Aorta (tissue), 5 donors: ENCODE results near the gene CDADC1. TPM values are rescaled to one million over a fixed set of nuclear protein-coding genes. Genes with fewer than 3 reads are reported as not detected.

ENCODE experiments used
- ATAC-seq: fragments of 200-7000 bp; cut with Tn5 transposase; one replicate; pipeline ENCODE4 v1.9.1; 2022; ENCODE audit warnings: moderate library complexity; ENCODE audit not compliant: low FRiP score
- DNase-seq, 2 donors: peaks; one replicate each; pipeline ENCODE4 v3.0.0-alpha.2; 2020
- H3K27ac ChIP-seq, 2 donors: one replicate each; pipeline ENCODE4 v1.5.1; 2013; ENCODE audit warnings: low read length in 2 of 2, mild to moderate bottlenecking in 2 of 2, moderate library complexity in 2 of 2, control low read depth in 1 of 2, inconsistent platforms in 1 of 2, low read depth in 1 of 2
- H3K27me3 ChIP-seq, 2 donors: one replicate each; pipeline ENCODE4 v1.6.1; 2013; ENCODE audit warnings: control low read depth in 1 of 2, low read length in 1 of 2, mild to moderate bottlenecking in 1 of 2, moderate library complexity in 1 of 2; ENCODE audit not compliant: insufficient read depth in 2 of 2, control insufficient read depth in 1 of 2
- H3K36me3 ChIP-seq, 2 donors: one replicate each; pipeline ENCODE4 v1.6.1; 2013; ENCODE audit warnings: control low read depth in 1 of 2, low read length in 1 of 2, mild to moderate bottlenecking in 1 of 2; ENCODE audit not compliant: insufficient read depth in 2 of 2, control insufficient read depth in 1 of 2
- H3K4me1 ChIP-seq, 2 donors: one replicate each; pipeline ENCODE4 v1.6.1; 2013; ENCODE audit warnings: low read length in 2 of 2, control low read depth in 1 of 2, mild to moderate bottlenecking in 1 of 2, moderate library complexity in 1 of 2; ENCODE audit not compliant: insufficient read depth in 2 of 2, control insufficient read depth in 1 of 2
- H3K4me3 ChIP-seq, 2 donors: one replicate each; pipeline ENCODE4 v1.5.1; 2013; ENCODE audit warnings: low read length in 2 of 2, control low read depth in 1 of 2, mild to moderate bottlenecking in 1 of 2
- H3K9me3 ChIP-seq: one replicate; pipeline ENCODE4 v1.6.1; 2013; ENCODE audit warnings: mild to moderate bottlenecking, low read length; ENCODE audit not compliant: control insufficient read depth
- WGBS, 2 donors: extraction: QIAGEN DNeasy Blood & Tissue Kit; methylation state at CpG; one replicate each; pipeline ENCODE4 v1.1.7; 2013; 5-methylcytosine and 5-hydroxymethylcytosine counted together
- intact Hi-C, 2 donors: fragments of 100-400 bp; cut with DNase I; formaldehyde crosslinking; loops; one replicate each; pipeline versions ENCODE4 v1.14.2 to v1.15.0; 2022
- polyA plus RNA-seq, 2 donors: library from polyadenylated mRNA; stranded (reverse); fragments of 200-250 nt; gene quantifications; one replicate each; pipeline ENCODE4 v1.2.3, GENCODE V29; 2013
- total RNA-seq, 2 donors: library from RNA; stranded (reverse); fragmentation: NEBNext Ultra II Directional; extraction: Animal tissue kit (Norgen Biotek cat#: 25700); gene quantifications; one replicate each; pipeline ENCODE4 v1.2.1, GENCODE V29; 2021
- donor health status: healthy with polysubstance abuse.
- donor health status: Bipolar disorder and iron deficiency.
- donor health status: DM: no; HTN: no; CAD: no.
- donor health status: DM: no; HTN: no; CAD: no.
- donor health status: DM: yes; HTN: yes; CAD: no.

Gene CDADC1
- total and polyA plus RNA-seq, 4 donors, result 8.7 to 23.0 (median 11.9) TPM

DNA sequence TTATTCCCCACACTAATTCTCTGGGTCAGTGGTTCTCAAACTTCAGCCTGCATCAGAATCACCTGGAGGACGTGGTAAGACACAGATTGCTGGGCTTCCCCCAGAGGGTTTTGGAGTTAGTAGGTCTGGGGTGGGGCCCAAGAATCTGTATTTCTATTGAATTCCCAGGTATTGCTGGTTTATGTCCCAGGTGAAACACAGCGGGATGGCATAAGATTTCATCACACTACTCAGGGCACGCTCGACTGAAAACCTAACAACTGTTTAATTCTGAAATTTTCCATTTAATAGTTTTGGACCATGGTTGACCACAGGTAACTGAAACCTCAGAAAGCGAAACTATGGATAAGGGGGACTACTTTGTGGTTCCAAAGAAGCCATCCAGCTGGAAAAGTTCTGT is 21.1 kb upstream of the CDADC1 start:
- H3K4me3 ChIP-seq, result no peak overlapping the region
- H3K36me3 ChIP-seq, result no peaks in the 10 kb centered on the region
- DNase-seq, result no peak
- no peaks in the 10 kb centered on the region for H3K9me3 ChIP-seq
- no peaks in the 10 kb centered on the region for H3K27me3 ChIP-seq
- no peak for ATAC-seq
- intact Hi-C loops, result no loop called here
- H3K4me1 ChIP-seq, result no peaks in the 10 kb centered on the region
- WGBS, 2 donors, result 92 to 96% methylated on average over 5 of the region's 5 CpGs
- H3K27ac ChIP-seq, result no peak overlapping the region

DNA sequence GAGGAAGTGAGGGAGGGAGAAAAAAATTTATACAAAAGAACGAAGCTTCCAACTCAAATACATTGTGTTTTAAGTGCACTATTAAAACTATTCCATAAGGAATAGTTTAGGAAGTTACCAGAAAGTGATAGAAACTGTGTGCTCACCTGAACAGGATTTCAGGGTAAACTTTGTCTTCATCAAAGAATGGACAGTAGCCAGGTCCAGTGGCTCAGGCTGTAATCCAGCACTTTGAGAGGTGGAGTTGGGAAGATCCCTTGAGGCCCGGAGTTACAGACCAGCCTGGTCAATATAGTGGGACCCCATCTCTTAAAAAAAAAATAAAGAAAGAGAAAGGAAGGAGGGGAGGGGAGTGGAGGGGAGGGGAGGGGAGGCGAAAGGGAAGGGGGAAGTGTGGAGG is 13.0 kb upstream of the CDADC1 start:
- 91 to 98% methylated on average over 3 of the region's 3 CpGs for WGBS, 2 donors
- intact Hi-C loops, result no loop called here
- no peaks in the 10 kb centered on the region for H3K36me3 ChIP-seq
- no peak for DNase-seq
- no peaks in the 10 kb centered on the region for H3K27me3 ChIP-seq
- no peak overlapping the region for H3K27ac ChIP-seq
- no peak for ATAC-seq
- no peaks in the 10 kb centered on the region for H3K4me1 ChIP-seq
- H3K4me3 ChIP-seq, result no peak overlapping the region
- no peaks in the 10 kb centered on the region for H3K9me3 ChIP-seq

DNA sequence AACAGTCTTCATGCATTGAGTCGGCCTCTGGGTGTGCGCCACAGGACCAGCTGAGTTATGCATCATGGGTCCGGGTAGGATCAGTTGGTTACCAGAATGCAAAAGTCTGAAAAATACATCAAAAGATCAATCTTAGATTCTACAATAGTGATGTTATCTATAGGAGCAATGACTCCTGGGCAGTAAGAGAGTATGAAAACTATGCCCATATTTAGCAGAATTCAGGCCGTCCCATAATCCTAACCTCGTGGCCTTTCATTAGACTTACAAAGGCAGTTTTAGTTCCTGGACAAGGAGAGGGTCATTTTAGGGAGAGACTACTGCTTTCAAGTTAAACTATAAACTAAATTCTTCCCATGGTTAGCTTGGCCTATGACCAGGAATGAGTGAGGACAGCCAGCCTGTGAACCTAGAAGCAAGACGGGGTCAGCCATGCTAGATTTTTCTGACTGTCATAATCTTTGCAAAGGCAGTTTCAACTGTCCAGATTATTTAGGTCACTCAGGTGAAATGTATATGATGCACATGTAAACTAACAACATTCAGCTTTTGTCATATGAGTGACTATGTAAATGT is 11.8 kb upstream of the CDADC1 start:
- Histone ChIP-seq H3K4me1 (no peaks in the 10 kb centered on the region), H3K36me3 (no peaks in the 10 kb centered on the region), H3K4me3 (no peak overlapping the region), H3K27ac (no peak overlapping the region), H3K27me3 (no peaks in the 10 kb centered on the region), H3K9me3 (no peaks in the 10 kb centered on the region)
- intact Hi-C loops, result no loop called here
- no peak for ATAC-seq
- DNase-seq, result no peak
- WGBS, 2 donors, result 67 to 68% methylated on average over 6 of the region's 6 CpGs

DNA sequence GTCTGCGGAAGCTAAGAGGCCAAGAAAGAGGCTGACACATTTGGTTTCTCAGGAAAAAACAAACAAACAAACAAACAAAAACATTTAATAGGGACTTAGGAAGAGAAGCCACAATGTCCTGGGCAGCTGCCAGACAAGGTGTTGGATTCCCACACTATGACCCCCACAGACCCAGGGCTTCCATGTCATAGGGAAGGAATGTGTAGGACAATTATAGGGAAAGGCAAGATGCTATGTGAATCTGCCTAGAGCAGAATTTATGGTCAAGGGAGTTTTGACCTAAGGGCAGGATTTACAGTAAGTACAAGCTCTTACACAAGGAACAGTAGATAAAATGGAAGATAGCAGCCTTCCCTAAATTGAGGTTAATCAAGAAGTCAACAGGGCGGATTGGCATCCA is 9.1 kb upstream of the CDADC1 start:
- WGBS, 2 donors, result 97 to 98% methylated on average over 2 of the region's 2 CpGs

DNA sequence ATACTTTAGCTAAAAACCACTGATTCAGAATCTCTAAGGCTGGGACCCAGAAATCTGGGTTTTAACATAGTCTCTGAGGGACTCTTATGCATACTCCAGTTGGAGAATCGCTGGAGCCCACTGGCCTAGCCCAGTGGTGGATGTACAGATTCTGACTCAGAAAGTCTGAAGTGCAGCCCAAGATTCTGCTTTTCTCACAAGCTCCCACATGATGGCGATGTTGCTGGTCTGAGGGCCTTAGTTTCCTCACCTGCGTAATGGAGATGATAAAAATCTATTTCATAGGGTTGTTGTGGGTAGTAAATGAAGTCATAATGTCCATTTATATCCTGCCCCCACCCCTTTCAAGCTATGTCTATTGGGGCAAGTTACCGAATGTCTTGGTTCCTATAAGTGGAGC is 7.7 kb upstream of the CDADC1 start:
- Histone ChIP-seq H3K27ac (no peak overlapping the region), H3K9me3 (no peaks in the 10 kb centered on the region), H3K36me3 (no peaks in the 10 kb centered on the region), H3K27me3 (no peaks in the 10 kb centered on the region), H3K4me3 (no peak overlapping the region), H3K4me1 (no peaks in the 10 kb centered on the region)
- 62 to 70% methylated on average over 4 of the region's 4 CpGs for WGBS, 2 donors
- no peak for ATAC-seq
- no peak for DNase-seq
- intact Hi-C loops, result loop anchor here in 1 of 2 donors (10.0 kb wide), 1 partner anchor 135 kb away; no protein-coding TSS in a partner anchor

More for the DNA sequence above, 9.1 kb upstream of the CDADC1 start:
- ATAC-seq (no peak), DNase-seq (no peak)
- no peak overlapping the region for H3K27ac ChIP-seq
- no peaks in the 10 kb centered on the region for H3K27me3 ChIP-seq
- H3K4me1 ChIP-seq, result no peaks in the 10 kb centered on the region
- no peak overlapping the region for H3K4me3 ChIP-seq
- no peaks in the 10 kb centered on the region for H3K36me3 ChIP-seq
- intact Hi-C loops, result no loop called here
- H3K9me3 ChIP-seq, result no peaks in the 10 kb centered on the region

DNA sequence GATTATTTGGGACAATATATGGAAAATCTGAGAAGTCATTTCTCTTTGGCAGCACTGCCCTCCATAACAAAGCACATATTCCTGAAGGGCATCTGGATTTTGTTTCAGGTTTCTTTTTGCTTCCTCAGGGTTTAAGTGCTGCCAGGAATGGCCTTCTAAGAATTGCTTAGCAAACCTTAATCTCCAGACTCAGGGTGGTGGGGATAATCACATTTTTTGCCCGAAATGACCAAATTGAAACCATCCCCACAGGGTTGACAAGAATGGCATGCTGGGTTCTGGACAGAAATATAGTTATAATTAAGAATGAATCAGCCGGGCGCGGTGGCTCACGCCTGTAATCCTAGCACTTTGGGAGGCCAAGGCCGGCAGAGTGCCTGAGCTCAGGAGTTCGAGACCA is 6.4 kb upstream of the CDADC1 start:
- no peak overlapping the region for H3K4me3 ChIP-seq
- H3K4me1 ChIP-seq, result no peaks in the 10 kb centered on the region
- intact Hi-C loops, result loop anchor here in 1 of 2 donors (10.0 kb wide), 1 partner anchor 136 kb away; no protein-coding TSS in a partner anchor
- DNase-seq (no peak), ATAC-seq (no peak)
- 31 to 35% methylated on average over 7 of the region's 7 CpGs for WGBS, 2 donors
- H3K27me3 ChIP-seq, result no peaks in the 10 kb centered on the region
- no peaks in the 10 kb centered on the region for H3K36me3 ChIP-seq
- H3K9me3 ChIP-seq, result no peaks in the 10 kb centered on the region
- no peak overlapping the region for H3K27ac ChIP-seq

DNA sequence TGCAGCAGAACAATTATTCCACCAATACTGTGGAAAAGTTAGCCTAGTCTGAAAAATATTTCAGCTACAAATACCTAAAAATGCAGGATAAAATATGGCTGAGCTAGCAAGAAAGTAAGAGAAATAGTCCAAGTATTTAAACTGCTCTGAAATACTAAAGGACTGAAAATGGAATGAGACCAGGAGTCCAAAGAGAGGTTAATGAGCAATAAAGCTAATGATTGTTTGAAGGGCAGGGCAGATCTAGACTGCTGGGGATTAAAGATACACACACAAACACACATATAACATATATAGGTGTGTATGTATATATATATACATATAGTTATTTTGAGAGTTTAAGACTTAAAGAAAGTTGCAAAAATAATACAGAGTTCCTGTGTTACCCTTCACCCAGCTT is 2.6 kb upstream of the CDADC1 start:
- peaks cover 0 to 2% of the 10 kb centered on the region in 2 donors for H3K4me1 ChIP-seq
- ATAC-seq, result no peak
- intact Hi-C loops, result loop anchor here in 1 of 2 donors (10.0 kb wide), 1 partner anchor 140 kb away; no protein-coding TSS in a partner anchor
- DNase-seq, result no peak
- H3K4me3 ChIP-seq, result no peak overlapping the region
- no peaks in the 10 kb centered on the region for H3K9me3 ChIP-seq
- H3K27me3 ChIP-seq, result no peaks in the 10 kb centered on the region
- no peaks in the 10 kb centered on the region for H3K36me3 ChIP-seq
- H3K27ac ChIP-seq, result no peak overlapping the region

DNA sequence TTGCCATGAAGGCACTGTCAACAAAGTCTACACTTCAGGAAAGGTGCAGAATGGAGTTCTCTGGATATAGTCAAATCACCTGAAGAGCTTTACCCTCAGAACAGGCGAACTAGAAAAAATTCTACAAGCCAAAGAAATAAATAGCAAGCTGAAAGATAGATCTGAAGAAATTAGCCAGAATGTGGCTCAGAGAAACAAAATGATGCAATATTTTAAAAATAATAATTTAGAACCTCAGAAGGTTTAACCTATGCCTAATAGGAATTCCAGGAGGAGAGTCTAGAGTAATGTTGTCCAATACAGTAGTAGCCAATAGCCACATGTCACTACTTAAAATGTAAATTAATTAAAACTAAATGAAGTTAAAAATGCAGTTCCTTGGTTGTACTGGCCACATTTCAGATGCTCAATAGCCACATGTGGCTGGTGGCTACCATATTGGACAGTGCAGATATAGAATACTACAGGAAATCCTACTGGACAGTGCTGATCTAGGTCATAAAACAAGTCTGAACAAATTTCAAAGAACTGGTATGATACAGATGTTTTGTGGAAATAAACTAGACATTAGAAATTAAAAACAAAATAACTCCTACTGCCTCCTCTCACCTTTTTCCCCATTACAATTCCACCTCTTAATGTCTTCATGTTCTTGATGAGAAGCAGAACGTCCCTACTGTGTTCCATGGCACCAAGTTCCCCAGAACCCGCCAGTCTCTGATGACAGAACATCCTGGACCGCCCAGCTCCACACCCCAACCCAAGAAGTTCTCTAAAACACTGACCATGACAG is 679 bp upstream of the CDADC1 start:
- intact Hi-C loops, result loop anchor here in 1 of 2 donors (10.0 kb wide), 1 partner anchor 142 kb away; no protein-coding TSS in a partner anchor
- DNase-seq (no peak), ATAC-seq (peak; percentile 77)
- Histone ChIP-seq H3K27me3 (no peaks in the 10 kb centered on the region), H3K27ac (peak overlapping the region; percentile 28 to 85), H3K4me1 (peaks cover 2% of the 10 kb centered on the region in 2 donors), H3K4me3 (peak overlapping the region; percentile 48 to 55), H3K9me3 (no peaks in the 10 kb centered on the region), H3K36me3 (peaks cover 0 to under 1% of the 10 kb centered on the region in 2 donors)
- 23 to 24% methylated on average over 4 of the region's 4 CpGs for WGBS, 2 donors

DNA sequence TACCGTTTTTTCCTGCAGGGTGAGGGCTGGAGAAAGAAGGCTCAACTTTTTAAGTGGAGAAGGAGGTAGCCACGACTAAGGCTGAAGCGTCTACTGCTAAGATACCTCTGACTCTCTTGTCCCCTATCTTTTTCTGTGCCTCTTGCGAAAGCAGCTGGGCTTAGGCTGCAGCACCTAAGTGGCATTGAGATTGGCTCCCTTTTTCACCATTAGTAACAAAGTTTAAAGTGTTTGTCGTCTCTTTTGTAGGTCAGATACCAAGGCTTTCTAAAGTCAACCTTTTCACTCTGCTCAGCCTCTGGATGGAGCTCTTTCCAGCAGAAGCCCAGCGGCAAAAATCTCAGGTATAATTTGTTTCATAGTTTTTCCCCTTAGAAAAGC is 887 bp downstream of the CDADC1 start:
- H3K27me3 ChIP-seq, result no peaks in the 10 kb centered on the region
- 3 to 4% methylated on average over 6 of the region's 6 CpGs for WGBS, 2 donors
- intact Hi-C loops, result loop anchor here in 1 of 2 donors (10.0 kb wide), 1 partner anchor 144 kb away; no protein-coding TSS in a partner anchor

More for the DNA sequence above, 887 bp downstream of the CDADC1 start:
- Histone ChIP-seq H3K4me3 (peak overlapping the region; percentile 55 to 77), H3K36me3 (peaks cover 0 to 2% of the 10 kb centered on the region in 2 donors), H3K9me3 (no peaks in the 10 kb centered on the region), H3K4me1 (peaks cover 2% of the 10 kb centered on the region in 2 donors), H3K27ac (peak overlapping the region in 1 of 2 donors; percentile 90)
- ATAC-seq (no peak), DNase-seq (no peak)
